CD4-positive, alpha-beta T cell treated with Interferon alpha-2 for 1 hour (primary cell): ENCODE measurements around the gene PPM1D.
"Not testable (repeated sequence)": the region's sequence is repeated elsewhere in the genome, so short reads cannot be mapped to it uniquely, and the experiment has no call there.

ENCODE experiments used
- DNase-seq, 2 donors: peaks; one replicate each; pipeline ENCODE4 v3.0.0-alpha.2; 2020 to 2022

The PPM1D gene

GRCh38 chr17:60599620-60600489, at the start of gene PPM1D:
TSS of gene PPM1D (plus strand) at chr17:60600193. CDS start at chr17:60600415, 222 bp downstream.
- peak; percentile 97 to 98 for DNase-seq

- not testable (repeated sequence) for DNase-seq
These were observed 47.7 kb upstream of the PPM1D start for GRCh38 chr17:60552255-60552654.

- DNase-seq, result no peak
These were observed 45.6 kb upstream of the PPM1D start for GRCh38 chr17:60554377-60554788.

- no peak for DNase-seq
These were observed 44.2 kb upstream of the PPM1D start for GRCh38 chr17:60555786-60556185.

- DNase-seq, result peak in 1 of 2 donors; percentile 3
These were observed 42.2 kb upstream of the PPM1D start for GRCh38 chr17:60557805-60558204.

GRCh38 chr17:60559659-60559994, 40.4 kb upstream of the PPM1D start:
- DNase-seq, result no peak

- no peak for DNase-seq
These were observed 39.8 kb upstream of the PPM1D start for GRCh38 chr17:60559995-60560859.

- DNase-seq, result no peak
These were observed 39.1 kb upstream of the PPM1D start for GRCh38 chr17:60560860-60561257.

GRCh38 chr17:60562421-60562820, 37.6 kb upstream of the PPM1D start:
- no peak for DNase-seq

- no peak for DNase-seq
These were observed 36.2 kb upstream of the PPM1D start for GRCh38 chr17:60563743-60564142.

- DNase-seq, result no peak
These were observed 34.8 kb upstream of the PPM1D start for GRCh38 chr17:60565233-60565632.

- no peak for DNase-seq
These were observed 26.5 kb upstream of the PPM1D start for GRCh38 chr17:60573236-60574051.

GRCh38 chr17:60577147-60577915, 22.7 kb upstream of the PPM1D start:
- peak; percentile 9 to 17 for DNase-seq

- no peak for DNase-seq
These were observed 20.9 kb upstream of the PPM1D start for GRCh38 chr17:60579090-60579489.

- DNase-seq, result no peak
These were observed 20.4 kb upstream of the PPM1D start for GRCh38 chr17:60579551-60579950.

GRCh38 chr17:60583008-60583407, 17.0 kb upstream of the PPM1D start:
- DNase-seq, result no peak

GRCh38 chr17:60585887-60586286, 14.1 kb upstream of the PPM1D start:
- no peak for DNase-seq

- no peak for DNase-seq
These were observed 13.6 kb upstream of the PPM1D start for GRCh38 chr17:60586288-60586974.

GRCh38 chr17:60590070-60590469, 9.9 kb upstream of the PPM1D start:
- DNase-seq, result no peak

- DNase-seq, result no peak
These were observed 7.2 kb upstream of the PPM1D start for GRCh38 chr17:60592750-60593149.

GRCh38 chr17:60593441-60594036, 6.5 kb upstream of the PPM1D start:
- not testable (repeated sequence) for DNase-seq
